SK-N-SH (cell line): ENCODE data around the gene ATAD1. TPM values are rescaled to one million over a fixed set of nuclear protein-coding genes. Genes with fewer than 3 reads are reported as not detected.

Source experiments
- CTCF ChIA-PET: fragments of 300-600, 350-600 bp; formaldehyde crosslinking; extraction: SDS; loops from one replicate; lab custom pipeline; 2021; lab: Yijun Ruan, JAX
- POLR2A ChIA-PET: fragments of 350-600 bp; sonication (Branson Sonifier 250); formaldehyde crosslinking; extraction: SDS; loops from one replicate; lab custom pipeline; 2020; ENCODE audit warnings: antibody characterized with exemption, inconsistent platforms; lab: Yijun Ruan, JAX
- DNase-seq: peaks from one replicate; pipeline ENCODE4 v3.0.0; 2012
- H2AFZ ChIP-seq: fragments of 200-600 bp; sonication (generic); 2 replicates; pipeline ENCODE4 v1.8.1; 2016; ENCODE audit warnings: antibody characterized with exemption, mild to moderate bottlenecking, low read depth
- H3F3A ChIP-seq: fragments of 200-600 bp; sonication (generic); replicated peaks from 2 replicates; pipeline ENCODE3; 2016; ENCODE audit warnings: antibody characterized with exemption, mild to moderate bottlenecking; ENCODE audit not compliant: insufficient read depth
- H3K27ac ChIP-seq, 2 experiments: fragments of 200-500 bp in 1 of 2; fragments of 200-600 bp in 1 of 2; sonication (Bioruptor generic) in 1 of 2; sonication (generic), shearing (Covaris generic) in 1 of 2; 2 replicates each; pipeline versions ENCODE4 v1.5.1 to v1.6.1; 2014 to 2016; ENCODE audit warnings: low read depth in 2 of 2, inconsistent platforms in 1 of 2, low read length in 1 of 2, mild to moderate bottlenecking in 1 of 2, mixed read lengths in 1 of 2
- H3K27me3 ChIP-seq: fragments of 200-600 bp; sonication (generic), shearing (Covaris generic); 2 replicates; pipeline ENCODE4 v1.6.1; 2016; ENCODE audit warnings: mixed run types; ENCODE audit not compliant: insufficient read depth
- H3K36me3 ChIP-seq, 2 experiments: fragments of 200-500 bp in 1 of 2; fragments of 200-600 bp in 1 of 2; sonication (Bioruptor generic) in 1 of 2; sonication (generic) in 1 of 2; replicated peaks in 1 of 2; 2 replicates each; pipeline versions ENCODE3 to v1.5.1; 2014 to 2016; ENCODE audit warnings: low read length in 1 of 2, mild to moderate bottlenecking in 1 of 2; ENCODE audit not compliant: insufficient read depth in 2 of 2, control insufficient read depth in 1 of 2
- H3K4me1 ChIP-seq, 2 experiments: fragments of 200-500 bp in 1 of 2; fragments of 200-600 bp in 1 of 2; sonication (Bioruptor generic) in 1 of 2; sonication (generic), shearing (Covaris generic) in 1 of 2; 2 replicates each; pipeline versions ENCODE4 v1.5.1 to v1.6.1; 2014 to 2016; ENCODE audit warnings: low read depth in 1 of 2, low read length in 1 of 2, mixed run types in 1 of 2; ENCODE audit not compliant: insufficient read depth in 2 of 2, control insufficient read depth in 1 of 2
- H3K4me2 ChIP-seq: fragments of 200-600 bp; sonication (generic), shearing (Covaris generic); 2 replicates; pipeline ENCODE4 v1.6.1; 2017; ENCODE audit warnings: mixed run types
- H3K4me3 ChIP-seq, 2 experiments: fragments of 200-500 bp in 1 of 2; fragments of 200-600 bp in 1 of 2; sonication (Bioruptor generic) in 1 of 2; sonication (generic), shearing (Covaris generic) in 1 of 2; 2 replicates each; pipeline versions ENCODE4 v1.5.1 to v1.8.1; 2014 to 2016; ENCODE audit warnings: low read depth in 2 of 2, inconsistent platforms in 1 of 2, low read length in 1 of 2, mild to moderate bottlenecking in 1 of 2, mixed read lengths in 1 of 2, moderate library complexity in 1 of 2
- H3K79me2 ChIP-seq: fragments of 200-600 bp; sonication (generic); 2 replicates; pipeline ENCODE4 v1.8.1; 2017; ENCODE audit warnings: mild to moderate bottlenecking; ENCODE audit not compliant: insufficient read depth
- H3K9ac ChIP-seq: fragments of 200-600 bp; sonication (generic); 2 replicates; pipeline ENCODE4 v1.6.1; 2017; ENCODE audit warnings: mixed run types
- H3K9me2 ChIP-seq: fragments of 200-600 bp; sonication (generic); 2 replicates; pipeline ENCODE4 v1.6.1; 2017; ENCODE audit warnings: mixed run types
- H3K9me3 ChIP-seq: fragments of 200-600 bp; sonication (generic); 2 replicates; pipeline ENCODE4 v1.6.1; 2017; ENCODE audit warnings: mixed run types, mild to moderate bottlenecking, moderate library complexity
- H4K20me1 ChIP-seq: fragments of 200-600 bp; sonication (generic); 2 replicates; pipeline ENCODE4 v1.6.1; 2017; ENCODE audit warnings: mild to moderate bottlenecking, mixed run types; ENCODE audit not compliant: insufficient read depth
- CHD2 ChIP-seq: fragments of 150-350 bp; IDR thresholded peaks from 2 replicates; pipeline ENCODE4 v1.6.1; 2018; ENCODE audit warnings: low read length; ENCODE audit not compliant: partially characterized antibody
- ELF1 ChIP-seq: IDR thresholded peaks from 2 replicates; pipeline ENCODE4 v1.4.0; 2012
- EP300 ChIP-seq, 2 experiments: IDR thresholded peaks; 2 replicates each; pipeline versions ENCODE4 v1.4.0 to v1.6.1; 2012; ENCODE audit warnings: borderline replicate concordance in 1 of 2, low read depth in 1 of 2, low read length in 1 of 2
- FOXJ3 ChIP-seq: sonication (generic); formaldehyde crosslinking; IDR thresholded peaks from 2 replicates; pipeline ENCODE4 v1.5.1; 2020; ENCODE audit warnings: mild to moderate bottlenecking, missing genetic modification reagents
- FOXM1 ChIP-seq: IDR thresholded peaks from 2 replicates; pipeline ENCODE4 v1.4.0; 2012; ENCODE audit warnings: low read depth, mild to moderate bottlenecking
- GATA2 ChIP-seq: sonication (generic); formaldehyde crosslinking; IDR thresholded peaks from 2 replicates; pipeline ENCODE4 v1.5.0; 2020; ENCODE audit warnings: mild to moderate bottlenecking, missing genetic modification reagents
- JUND ChIP-seq: IDR thresholded peaks from 2 replicates; pipeline ENCODE4 v1.4.0; 2012
- MEF2A ChIP-seq: IDR thresholded peaks from 2 replicates; pipeline ENCODE4 v1.4.0; 2012; ENCODE audit warnings: low read depth, borderline replicate concordance
- REST ChIP-seq: IDR thresholded peaks from 2 replicates; pipeline ENCODE4 v1.6.1; 2012; ENCODE audit warnings: mild to moderate bottlenecking, low read depth, low read length, moderate library complexity
- RXRA ChIP-seq: IDR thresholded peaks from 2 replicates; pipeline ENCODE4 v1.4.0; 2012; ENCODE audit warnings: low read depth, mild to moderate bottlenecking, borderline replicate concordance
- SIN3A ChIP-seq: IDR thresholded peaks from 2 replicates; pipeline ENCODE4 v1.6.1; 2012; ENCODE audit warnings: low read depth, mild to moderate bottlenecking, low read length, moderate library complexity, borderline replicate concordance
- SMC3 ChIP-seq: IDR thresholded peaks from 2 replicates; pipeline ENCODE4 v1.6.1; 2012; ENCODE audit warnings: low read depth, low read length, improper control_type of control experiment
- TAF1 ChIP-seq: IDR thresholded peaks from 2 replicates; pipeline ENCODE4 v1.6.1; 2012; ENCODE audit warnings: low read depth, mild to moderate bottlenecking, low read length, moderate library complexity, borderline replicate concordance
- TEAD4 ChIP-seq: IDR thresholded peaks from 2 replicates; pipeline ENCODE4 v1.4.0; 2012; ENCODE audit warnings: mild to moderate bottlenecking, borderline replicate concordance; ENCODE audit not compliant: insufficient read depth
- USF2 ChIP-seq: fragments of 150-350 bp; IDR thresholded peaks from 2 replicates; pipeline ENCODE4 v1.6.1; 2017; ENCODE audit warnings: antibody characterized with exemption, low read length, low read depth, borderline replicate concordance
- WGBS: methylation state at CpG from one replicate; pipeline ENCODE4 v1.1.6; 2017; ENCODE audit warnings: low lambda C conversion rate; 5-methylcytosine and 5-hydroxymethylcytosine counted together
- polyA plus RNA-seq, 3 experiments: library from polyadenylated mRNA; depleted of rRNA; stranded (reverse); fragments of >200 nt; gene quantifications; 2 replicates each; pipeline ENCODE4 v1.2.3, GENCODE V29; 2012

Gene ATAD1
- polyA plus RNA-seq, 1 of the 3 experiments (the other 2 are of a cell fraction) = 13.5 TPM

- Histone ChIP-seq H3K4me1 (peaks cover 2 to 25% of the 10 kb centered on the region in 2 experiments), H3K9me2 (no peaks in the 10 kb centered on the region), H3K4me3 (no peak overlapping the region), H3K27ac (peak overlapping the region in 1 of 2 experiments; percentile 85; a peak in 1 of 4 replicates), H4K20me1 (no peaks in the 10 kb centered on the region), H3K36me3 (peaks cover 0 to 2% of the 10 kb centered on the region in 2 experiments), H3K9me3 (no peaks in the 10 kb centered on the region), H2AFZ (no peak overlapping the region), H3F3A (peaks cover 48% of the 10 kb centered on the region), H3K9ac (no peak overlapping the region), H3K4me2 (no peak overlapping the region), H3K27me3 (no peaks in the 10 kb centered on the region), H3K79me2 (peaks cover 37% of the 10 kb centered on the region)
- CTCF ChIA-PET = interaction anchor here (0.6 to 0.7 kb wide), 2 partner anchors 9 to 27 kb away, joined by 3 to 4 read pairs; no protein-coding TSS in a partner anchor
- POLR2A ChIA-PET = no interaction called here
- 81% methylated on average over 1 of the region's 1 CpG for WGBS
- TF ChIP-seq TEAD4 (no peak), JUND (no peak), USF2 (no peak), CHD2 (no peak), SIN3A (no peak), FOXM1 (no peak), MEF2A (no peak), SMC3 (no peak)
- DNase-seq = no peak
Measured at GRCh38 chr10:87703771-87704170, 114.3 kb downstream of the ATAD1 start.

- 89% methylated on average over 4 of the region's 4 CpGs for WGBS
- CTCF ChIA-PET = no interaction called here
- no peak overlapping the region for H3K9ac ChIP-seq
Measured at GRCh38 chr10:87702973-87703294, 115.1 kb downstream of the ATAD1 start.

More at GRCh38 chr10:87702973-87703294, 115.1 kb downstream of the ATAD1 start:
- H3K4me1 ChIP-seq = peaks cover 0 to 20% of the 10 kb centered on the region in 2 experiments; a peak in 3 of 4 replicates
- POLR2A ChIA-PET = no interaction called here
- no peak for TF ChIP-seq FOXJ3 (CRISPR knock-in tag)
- no peak for TF ChIP-seq MEF2A
- no peak for TF ChIP-seq TAF1
- no peak for TF ChIP-seq RXRA
- no peak for TF ChIP-seq ELF1
- no peak for TF ChIP-seq REST
- no peak for TF ChIP-seq EP300 (IDR thresholded peaks at IDR 0.05; ENCODE audit: borderline replicate concordance in 1 of 2, low read depth in 1 of 2, low read length in 1 of 2)
- TF ChIP-seq GATA2 (CRISPR knock-in tag) = no peak
- H3K4me3 ChIP-seq = no peak overlapping the region
- H3K36me3 ChIP-seq = peaks cover 0 to 11% of the 10 kb centered on the region in 2 experiments
- no peak overlapping the region for H2AFZ ChIP-seq
- peaks cover 41% of the 10 kb centered on the region for H3K79me2 ChIP-seq
- H4K20me1 ChIP-seq = no peaks in the 10 kb centered on the region
- H3F3A ChIP-seq = peaks cover 48% of the 10 kb centered on the region
- no peak overlapping the region for H3K4me2 ChIP-seq
- no peak for DNase-seq
- no peaks in the 10 kb centered on the region for H3K9me3 ChIP-seq
- H3K27me3 ChIP-seq = no peaks in the 10 kb centered on the region
- no peak overlapping the region for H3K27ac ChIP-seq
- H3K9me2 ChIP-seq = no peaks in the 10 kb centered on the region
